ENCODE data around the gene MSGN1.

MSGN1 gene, protein sequence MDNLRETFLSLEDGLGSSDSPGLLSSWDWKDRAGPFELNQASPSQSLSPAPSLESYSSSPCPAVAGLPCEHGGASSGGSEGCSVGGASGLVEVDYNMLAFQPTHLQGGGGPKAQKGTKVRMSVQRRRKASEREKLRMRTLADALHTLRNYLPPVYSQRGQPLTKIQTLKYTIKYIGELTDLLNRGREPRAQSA

DNA sequence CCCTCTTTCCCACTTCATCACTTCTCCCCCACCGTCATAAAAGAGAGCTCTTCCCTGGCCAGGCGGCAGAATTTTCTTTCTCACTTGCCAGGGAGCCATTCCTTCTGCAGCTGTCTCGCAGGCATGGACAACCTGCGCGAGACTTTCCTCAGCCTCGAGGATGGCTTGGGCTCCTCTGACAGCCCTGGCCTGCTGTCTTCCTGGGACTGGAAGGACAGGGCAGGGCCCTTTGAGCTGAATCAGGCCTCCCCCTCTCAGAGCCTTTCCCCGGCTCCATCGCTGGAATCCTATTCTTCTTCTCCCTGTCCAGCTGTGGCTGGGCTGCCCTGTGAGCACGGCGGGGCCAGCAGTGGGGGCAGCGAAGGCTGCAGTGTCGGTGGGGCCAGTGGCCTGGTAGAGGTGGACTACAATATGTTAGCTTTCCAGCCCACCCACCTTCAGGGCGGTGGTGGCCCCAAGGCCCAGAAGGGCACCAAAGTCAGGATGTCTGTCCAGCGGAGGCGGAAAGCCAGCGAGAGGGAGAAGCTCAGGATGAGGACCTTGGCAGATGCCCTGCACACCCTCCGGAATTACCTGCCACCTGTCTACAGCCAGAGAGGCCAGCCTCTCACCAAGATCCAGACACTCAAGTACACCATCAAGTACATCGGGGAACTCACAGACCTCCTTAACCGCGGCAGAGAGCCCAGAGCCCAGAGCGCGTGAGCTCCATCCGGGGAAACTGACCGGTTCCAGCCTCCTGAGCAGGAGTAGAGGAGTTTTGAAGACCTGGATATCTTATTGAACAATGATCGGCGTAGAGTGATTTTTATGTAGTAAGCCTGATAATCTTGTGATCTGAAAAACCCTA, at the start of gene MSGN1:
MSGN1 (plus strand) TSS at position 65 of the 850 bp plus-strand sequence; CDS start at position 124, 59 bp downstream.
- no peak for DNase-seq (ENCODE audit: low read depth in 2 of 2)

DNA sequence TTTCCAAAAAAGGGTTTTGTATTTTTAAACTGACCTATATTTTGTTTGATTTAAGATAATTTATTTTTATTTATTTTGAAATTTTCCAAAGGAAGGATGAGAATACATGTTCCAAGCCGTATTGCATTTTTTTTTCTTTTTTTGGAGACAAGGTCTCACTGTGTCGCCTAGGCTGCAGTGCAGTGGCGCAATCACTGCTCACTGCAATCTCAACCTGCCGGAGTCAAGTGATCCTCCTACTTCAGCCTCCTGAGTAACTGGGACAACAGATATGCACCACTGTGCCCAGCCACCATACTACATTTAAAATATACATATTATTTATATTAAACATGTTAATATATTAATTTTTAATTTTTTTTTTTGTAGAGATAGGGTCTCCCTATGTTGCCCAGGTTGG, 47.4 kb upstream of the MSGN1 start:
- DNase-seq (ENCODE audit: low read depth in 2 of 2), result no peak

DNA sequence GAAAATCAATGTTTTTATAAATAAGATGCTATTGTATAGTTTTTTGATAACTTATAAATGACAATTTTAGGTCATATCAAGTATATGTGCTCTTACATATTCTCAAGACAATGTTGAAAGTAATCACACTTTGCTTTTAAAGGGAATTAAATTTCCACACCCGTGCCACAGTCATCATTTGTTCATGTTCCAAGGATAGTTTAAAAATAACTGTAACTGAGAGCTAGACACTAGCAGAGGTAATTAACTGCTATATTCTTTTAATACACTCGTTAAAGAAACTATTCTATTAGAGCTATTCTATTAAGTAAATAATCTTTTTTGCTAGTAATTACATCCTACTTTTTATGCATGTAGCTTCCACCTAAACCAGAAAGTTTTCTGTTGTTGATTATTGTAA, 44.3 kb upstream of the MSGN1 start:
- DNase-seq (ENCODE audit: low read depth in 2 of 2), result no peak

DNA sequence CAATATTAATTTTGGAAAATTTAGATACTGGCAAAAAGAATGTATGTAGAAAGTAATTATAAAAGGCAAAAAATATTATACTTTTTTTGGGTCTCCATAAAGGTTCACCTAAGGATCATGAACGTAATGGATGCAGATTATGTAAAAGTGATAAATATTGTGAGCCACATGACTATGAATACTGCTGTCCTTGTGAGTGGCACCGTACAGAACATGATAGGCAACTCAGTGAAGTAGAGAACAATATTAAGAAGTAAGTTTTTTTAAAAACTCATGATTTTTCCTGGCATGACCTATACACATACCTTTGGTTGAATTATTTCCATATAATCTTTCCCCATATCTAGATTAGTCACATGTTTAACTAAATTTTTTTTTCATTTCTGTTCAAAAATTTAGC, 43.7 kb upstream of the MSGN1 start:
- no peak for DNase-seq (ENCODE audit: low read depth in 2 of 2)

DNA sequence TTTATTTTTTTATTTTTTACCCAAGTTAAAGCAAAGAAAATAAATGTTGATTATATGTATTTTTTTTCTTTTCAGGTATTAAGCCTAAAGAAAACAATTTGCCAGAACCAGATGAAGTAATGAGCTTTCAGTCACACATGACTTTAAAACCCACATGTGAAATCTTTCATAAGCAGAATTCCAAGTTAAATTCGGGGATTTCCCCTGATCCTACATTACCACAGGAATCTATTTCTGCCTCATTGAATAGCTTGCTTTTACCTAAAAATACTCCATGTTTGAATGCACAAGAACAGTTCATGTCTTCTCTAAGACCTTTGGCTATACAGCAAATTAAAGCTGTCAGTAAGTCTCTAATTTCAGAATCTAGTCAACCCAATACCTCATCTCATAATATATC, 35.7 kb upstream of the MSGN1 start:
- DNase-seq (ENCODE audit: low read depth in 2 of 2), result no peak

DNA sequence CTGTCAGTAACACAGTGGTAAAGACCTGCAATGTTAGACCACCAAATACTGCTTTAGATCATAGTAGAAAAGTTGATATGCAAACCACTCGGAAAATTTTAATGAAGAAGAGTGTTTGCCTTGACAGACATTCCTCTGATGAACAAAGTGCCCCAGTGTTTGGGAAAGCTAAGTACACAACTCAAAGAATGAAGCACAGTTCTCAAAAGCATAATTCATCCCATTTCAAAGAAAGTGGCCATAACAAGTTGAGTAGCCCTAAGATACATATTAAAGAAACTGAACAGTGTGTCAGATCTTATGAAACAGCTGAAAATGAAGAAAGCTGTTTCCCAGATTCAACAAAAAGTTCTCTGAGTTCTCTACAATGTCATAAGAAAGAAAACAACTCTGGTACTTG, 34.8 kb upstream of the MSGN1 start:
- no peak for DNase-seq (ENCODE audit: low read depth in 2 of 2)

DNA sequence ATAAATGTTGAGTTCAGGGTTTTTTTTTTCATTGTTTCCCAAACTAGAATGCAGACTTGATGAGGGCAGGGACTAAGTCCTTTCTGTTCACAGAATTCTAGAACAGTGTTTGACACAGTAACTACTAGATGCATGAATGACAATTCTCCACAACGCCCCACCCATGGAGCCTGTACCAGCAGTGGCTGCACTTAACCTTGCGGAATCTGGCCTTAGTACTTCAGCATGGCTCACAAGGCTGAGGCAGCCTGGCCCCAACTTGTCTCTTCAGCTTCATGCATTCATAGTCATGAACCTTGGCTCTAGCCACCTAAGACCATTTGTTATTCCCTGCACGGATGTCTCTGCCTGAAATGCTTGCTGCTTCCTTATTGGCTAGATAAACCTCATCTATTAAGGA, 29.5 kb upstream of the MSGN1 start:
- no peak for DNase-seq (ENCODE audit: low read depth in 2 of 2)

DNA sequence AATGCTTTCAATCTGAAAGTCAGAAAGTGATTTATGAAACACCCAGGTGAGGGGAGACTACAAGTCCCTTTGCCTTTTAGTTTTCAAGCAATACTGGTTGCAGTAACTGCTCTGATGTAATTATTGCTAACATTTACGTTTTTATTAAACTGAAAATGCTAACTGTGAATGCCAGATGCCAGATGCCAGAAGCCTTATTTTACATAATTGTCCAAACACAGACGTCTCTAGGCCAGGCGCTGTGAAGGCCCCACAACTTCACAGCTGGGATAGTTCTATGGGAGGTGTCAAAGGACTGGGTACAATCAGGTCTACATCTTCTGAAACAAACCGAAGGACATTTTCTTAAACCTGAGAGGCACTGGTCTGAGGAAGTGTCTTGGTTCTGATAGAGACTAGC, 27.5 kb upstream of the MSGN1 start:
- DNase-seq (ENCODE audit: low read depth in 2 of 2), result no peak

DNA sequence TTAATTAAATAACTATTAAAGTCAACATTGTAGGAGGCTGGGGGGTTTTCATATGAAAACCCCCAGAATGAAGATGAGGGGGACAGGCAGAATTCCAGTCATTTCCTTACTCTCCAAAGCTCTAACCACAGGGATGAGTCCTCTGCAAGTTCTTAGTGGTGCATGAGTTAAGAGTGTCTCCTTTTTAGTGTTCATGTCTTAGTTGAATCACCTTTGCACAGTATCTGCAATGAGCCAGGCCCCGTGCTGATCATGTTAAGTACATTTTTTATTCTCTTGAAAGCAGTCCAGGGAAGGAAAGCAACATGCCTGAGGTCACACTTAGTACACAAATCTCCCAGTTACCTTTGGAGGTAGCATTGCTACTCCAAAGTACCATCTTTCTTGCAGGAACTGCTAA, 25.7 kb upstream of the MSGN1 start:
- DNase-seq (ENCODE audit: low read depth in 2 of 2), result no peak

DNA sequence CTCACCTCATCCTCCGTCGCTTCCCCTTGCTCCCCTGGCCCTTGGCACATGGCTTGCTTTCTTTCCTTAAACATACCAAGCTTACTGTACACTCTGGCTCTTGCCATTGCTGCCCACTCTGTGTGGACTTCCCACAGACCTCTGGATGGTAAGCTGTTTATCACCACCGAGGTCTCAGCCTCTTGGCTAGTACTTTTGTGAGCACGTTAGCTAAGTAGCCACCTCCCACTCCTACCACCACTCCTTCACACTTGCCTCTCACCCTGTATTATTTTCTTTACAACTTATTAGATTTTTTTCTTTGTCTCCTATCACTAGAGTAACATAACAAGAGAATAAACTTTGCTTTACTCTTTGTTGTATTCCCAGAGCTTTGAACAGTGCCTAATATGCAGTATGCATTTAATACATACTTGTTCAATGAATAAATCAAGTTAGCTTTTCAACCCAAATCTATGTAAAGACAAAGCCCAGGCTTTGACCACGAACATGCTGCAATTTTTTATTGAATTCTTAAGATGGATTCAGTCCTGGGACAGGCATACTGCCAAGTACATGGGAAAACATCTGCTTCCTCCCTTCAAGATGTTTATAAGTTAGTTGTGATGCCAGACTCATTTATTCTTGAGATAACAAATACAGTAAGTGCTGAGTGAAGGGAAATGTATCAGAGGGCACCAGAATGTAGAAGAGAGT, 25.0 kb upstream of the MSGN1 start:
- DNase-seq (ENCODE audit: low read depth in 2 of 2), result no peak

DNA sequence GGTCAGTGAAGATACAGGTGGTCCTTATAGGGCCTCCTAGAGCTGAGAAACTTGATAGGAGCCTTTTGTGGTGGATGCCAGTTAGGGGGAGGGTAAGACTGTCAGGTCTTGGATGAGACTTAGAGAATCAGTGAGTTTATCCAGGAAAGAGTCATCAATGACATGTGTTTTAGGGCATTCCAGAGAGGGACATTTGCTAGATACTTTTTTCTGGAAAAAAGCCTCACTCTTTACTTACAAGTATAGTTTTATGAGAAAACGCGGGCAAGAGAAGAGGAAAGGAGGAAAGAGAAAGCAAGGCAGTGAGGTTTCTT, 24.5 kb upstream of the MSGN1 start:
- no peak for DNase-seq (ENCODE audit: low read depth in 2 of 2)

DNA sequence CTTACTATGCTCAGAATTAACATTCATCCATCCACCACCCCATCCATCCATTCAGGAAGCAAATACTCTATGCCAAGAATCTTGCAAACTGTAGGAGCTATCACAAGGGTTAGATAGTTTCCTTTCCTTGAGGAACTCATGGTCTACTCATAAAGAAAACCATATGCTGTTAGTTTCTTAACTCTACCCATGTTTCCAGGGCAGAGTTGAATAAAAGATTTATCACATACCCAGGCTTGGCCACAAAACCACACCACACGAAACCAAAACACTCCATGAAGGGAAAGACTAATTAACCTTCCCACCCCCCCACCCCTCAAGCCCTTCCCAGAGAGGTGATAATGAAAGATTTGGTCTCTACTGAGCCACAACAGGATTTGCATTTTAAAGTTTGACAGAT, 23.7 kb upstream of the MSGN1 start:
- no peak for DNase-seq (ENCODE audit: low read depth in 2 of 2)

DNA sequence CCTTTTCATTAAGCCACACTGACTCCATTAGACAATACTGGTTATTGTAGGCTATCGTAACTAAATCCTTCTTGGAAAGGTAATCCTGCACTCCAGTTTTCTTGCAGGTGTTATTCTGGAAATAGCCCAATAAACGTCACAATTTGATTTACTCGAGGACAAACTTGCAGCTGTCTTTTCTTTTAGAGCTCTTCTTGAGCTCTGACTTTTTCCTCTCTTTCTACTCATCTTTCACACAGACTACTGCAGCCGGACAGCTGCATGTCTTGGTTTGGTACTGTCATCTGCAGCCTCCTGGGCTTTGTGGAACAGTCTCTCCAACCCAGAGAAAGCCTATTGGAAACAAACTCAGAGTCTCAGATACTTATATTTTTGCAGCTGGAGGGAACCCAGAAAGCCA, 23.0 kb upstream of the MSGN1 start:
- DNase-seq (ENCODE audit: low read depth in 2 of 2), result no peak

DNA sequence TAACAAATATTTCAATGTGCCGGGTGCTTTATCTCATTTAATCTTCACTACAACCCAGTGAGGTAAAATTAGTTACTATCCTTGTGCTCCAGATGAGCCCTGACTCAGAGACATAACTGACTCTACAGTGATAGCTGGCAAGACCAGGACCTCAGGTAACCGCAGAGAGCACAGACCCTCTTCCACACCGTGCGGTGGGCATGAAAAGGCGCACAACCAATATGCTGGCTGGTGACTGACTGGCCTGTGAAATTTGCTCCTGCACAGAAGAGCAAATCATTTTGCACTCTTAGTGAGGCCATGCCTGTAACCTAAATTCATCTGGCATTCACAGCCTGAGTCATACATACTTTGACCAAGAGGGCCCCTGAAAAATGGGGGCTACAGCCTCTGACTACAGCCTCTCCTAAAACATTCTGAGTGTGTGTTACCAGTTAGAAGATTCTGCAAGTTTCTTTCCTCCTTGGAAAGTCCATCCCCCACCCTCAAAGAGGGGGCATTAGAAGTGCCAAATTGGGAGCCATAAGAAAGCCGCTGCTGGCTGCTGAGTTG, 22.4 kb upstream of the MSGN1 start:
- DNase-seq (ENCODE audit: low read depth in 2 of 2), result no peak

DNA sequence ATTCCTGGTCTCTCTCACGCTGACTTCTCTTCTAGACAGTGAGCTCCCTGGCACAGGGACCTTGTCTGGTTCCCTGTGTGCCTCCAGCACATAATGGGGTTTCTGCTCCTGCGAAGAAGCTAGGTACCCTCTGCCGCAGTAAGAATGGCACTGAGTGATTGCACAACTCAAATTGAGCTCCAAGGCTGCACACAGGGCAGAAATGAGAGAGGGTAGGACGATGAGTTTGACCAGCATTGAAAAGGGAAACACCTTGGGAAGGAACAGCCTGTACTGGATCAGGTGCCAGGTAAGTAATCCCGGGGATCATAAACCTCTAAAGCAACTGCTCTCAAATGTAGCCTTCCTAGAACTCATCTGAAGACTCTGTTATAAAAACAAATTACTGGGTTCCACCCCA, 21.0 kb upstream of the MSGN1 start:
- DNase-seq (ENCODE audit: low read depth in 2 of 2), result no peak

DNA sequence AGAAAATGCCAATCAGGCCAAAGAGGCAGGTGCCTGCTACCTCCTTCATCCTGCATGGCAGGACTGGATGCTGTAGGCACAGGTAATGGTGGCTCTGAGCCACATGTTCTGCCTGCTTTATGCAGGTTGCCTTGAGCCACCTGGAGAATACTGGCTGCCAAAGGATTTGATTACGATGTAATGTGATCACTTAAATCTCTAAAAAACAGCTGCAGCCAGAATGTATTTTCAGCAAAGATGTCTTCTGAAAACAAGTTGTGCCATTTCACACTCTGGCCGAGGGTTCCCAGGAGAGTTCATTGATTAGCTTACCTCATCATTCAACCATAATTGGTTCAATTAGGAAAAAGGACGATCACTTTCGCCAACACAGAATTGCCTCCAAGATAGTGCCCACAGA, 17.9 kb upstream of the MSGN1 start:
- no peak for DNase-seq (ENCODE audit: low read depth in 2 of 2)

DNA sequence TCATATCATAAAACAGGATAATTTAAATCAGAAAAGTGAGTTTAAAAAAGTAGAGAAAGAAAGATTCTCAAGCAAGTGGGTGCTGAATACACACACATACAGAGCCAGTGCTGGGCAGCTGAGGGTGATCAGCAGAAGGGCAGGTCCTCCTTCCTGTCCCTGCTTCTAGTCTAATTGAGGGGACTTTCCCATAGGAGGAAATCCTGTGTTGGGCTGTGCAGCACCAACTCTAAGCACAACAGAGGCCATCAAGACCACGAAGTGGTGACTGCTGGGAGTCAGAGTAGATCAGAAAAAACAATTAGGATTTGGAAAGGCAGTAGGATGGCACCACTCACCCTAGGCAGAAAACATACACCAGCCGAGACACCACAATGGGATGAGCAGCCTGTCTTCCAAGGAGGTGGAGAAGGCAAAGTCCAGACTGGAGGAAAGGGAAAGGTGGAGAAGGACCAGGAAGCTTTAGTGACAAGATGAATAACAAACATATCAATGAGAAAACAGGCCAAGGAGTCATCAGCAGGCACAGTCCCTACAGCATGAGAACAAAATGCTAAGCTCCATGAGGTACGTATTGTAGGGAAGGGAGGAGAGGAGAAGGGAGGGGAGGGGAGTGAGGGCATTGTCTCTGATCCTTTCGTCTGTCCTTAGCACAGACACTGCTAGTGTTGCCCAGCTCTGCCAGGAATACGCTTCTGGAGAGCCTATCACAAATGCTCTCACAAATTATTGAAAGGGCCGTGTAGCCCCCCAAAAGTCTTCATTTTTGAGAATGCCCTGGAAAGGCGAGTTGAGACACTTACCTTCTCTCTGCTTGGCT, 16.7 kb upstream of the MSGN1 start:
- DNase-seq (ENCODE audit: low read depth in 2 of 2), result no peak

DNA sequence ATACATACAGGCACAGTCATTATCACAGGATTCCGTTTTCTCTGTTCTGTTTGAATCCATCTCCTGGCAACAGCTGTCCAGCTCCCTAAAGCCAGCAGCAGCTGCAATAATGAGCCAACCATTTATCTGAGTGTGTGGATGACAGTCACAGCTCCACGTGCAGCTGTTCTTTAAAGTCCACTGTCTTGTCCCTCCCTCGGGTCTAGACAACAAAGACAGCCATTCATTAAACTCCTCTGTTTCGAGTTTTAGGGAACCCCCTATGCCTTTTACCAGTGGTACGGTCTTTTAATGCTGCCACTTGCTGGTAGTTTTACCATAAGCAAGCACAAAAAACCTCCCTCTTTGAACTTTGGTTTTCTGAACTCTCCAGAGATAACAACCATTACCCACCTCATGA, 16.0 kb upstream of the MSGN1 start:
- no peak for DNase-seq (ENCODE audit: low read depth in 2 of 2)

DNA sequence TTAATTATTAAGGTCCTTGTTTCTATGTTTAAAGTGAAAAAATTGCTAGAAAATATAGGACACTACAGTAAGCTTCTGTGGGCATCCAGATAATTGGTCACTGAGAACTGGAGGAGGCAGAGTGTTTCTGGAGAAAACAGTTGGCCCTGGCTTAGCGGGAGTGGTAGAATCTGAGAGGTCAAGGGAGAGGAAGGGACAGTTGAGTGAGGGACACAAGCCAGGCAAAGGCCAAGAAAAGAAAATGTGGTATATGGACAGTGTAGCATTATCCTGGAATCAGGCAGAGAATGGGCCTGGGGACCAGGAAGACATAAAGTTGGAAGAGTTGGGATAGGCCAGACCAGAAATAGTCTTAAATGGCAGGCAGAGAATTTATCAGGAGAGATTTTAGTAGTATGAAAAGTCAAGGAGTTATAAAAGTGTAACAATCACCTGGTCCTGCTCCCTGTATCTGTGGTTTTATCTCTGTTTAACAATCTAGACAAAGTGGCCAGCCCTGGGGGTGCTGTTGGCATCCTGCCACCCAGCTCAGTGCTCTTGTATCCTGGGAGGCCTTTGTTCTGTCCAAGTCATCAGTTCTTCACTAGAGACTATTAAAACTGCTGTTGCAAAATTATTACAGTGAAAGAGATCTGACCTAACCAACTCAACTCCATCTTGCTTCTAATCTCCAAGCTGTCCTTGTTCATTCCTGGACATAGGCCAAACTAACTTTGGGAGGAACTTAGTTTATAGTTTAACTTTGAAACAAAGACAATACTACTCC, 15.4 kb upstream of the MSGN1 start:
- DNase-seq (ENCODE audit: low read depth in 2 of 2), result no peak

DNA sequence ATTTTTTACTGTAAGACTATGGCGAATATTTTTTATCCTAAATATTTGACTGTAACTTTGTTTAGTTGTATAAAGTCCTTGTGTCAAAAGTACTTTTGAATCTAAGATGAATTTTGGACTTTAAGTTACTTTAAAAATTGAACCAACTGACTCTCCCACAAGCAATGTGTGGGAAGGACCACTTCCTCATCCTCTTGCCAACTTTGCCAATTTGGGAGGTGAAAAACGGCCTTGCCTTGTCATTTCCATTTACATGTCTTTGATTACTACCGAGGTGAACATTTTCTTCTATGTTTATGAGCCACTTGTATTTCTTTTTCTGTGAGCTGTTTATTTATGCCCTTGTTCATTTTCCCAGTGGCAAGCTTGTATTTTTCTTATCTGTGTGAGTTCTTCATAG, 12.8 kb upstream of the MSGN1 start:
- no peak for DNase-seq (ENCODE audit: low read depth in 2 of 2)

DNA sequence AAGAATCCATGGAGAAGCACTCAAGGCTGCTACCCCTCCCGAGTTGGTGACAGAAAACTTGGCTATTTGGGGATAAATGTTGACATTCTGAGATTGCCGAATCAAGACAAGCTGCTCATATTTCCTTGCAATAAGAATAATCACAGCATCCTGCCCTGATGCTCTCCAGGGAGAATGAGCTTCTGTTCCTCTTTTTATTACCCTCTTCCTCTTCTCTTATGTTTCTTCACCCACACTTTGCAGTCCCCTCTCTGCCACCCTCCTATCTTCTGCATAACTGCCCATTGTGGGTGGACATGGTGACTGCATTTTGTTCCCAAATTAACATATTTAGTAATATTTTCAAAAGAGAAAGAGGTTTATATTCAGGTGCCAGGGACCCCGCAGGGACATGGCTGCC, 11.9 kb upstream of the MSGN1 start:
- no peak for DNase-seq (ENCODE audit: low read depth in 2 of 2)

All from stimulated activated CD8-positive, alpha-beta memory T cell treated with anti-CD3 and anti-CD28 coated beads, Interleukin-2, amount 100 ng/mL, for 48 hours (primary cell).